Loucy (cell line): ENCODE data around the gene PFN1.

Experiments
- H2AFZ ChIP-seq: fragments of 200-600 bp; sonication (generic); 2 replicates; pipeline ENCODE4 v1.6.0; 2016; ENCODE audit warnings: antibody characterized with exemption, mild to moderate bottlenecking, low read length, moderate library complexity
- H3F3A ChIP-seq: fragments of 200-600 bp; 2 replicates; pipeline ENCODE4 v1.6.0; 2016; ENCODE audit warnings: antibody characterized with exemption, low read depth, mild to moderate bottlenecking
- H3K27me3 ChIP-seq: fragments of 200-600 bp; sonication (generic); 2 replicates; pipeline ENCODE4 v1.6.1; 2014; ENCODE audit warnings: low read length, mild to moderate bottlenecking; ENCODE audit not compliant: insufficient read depth, poor library complexity, severe bottlenecking
- H3K36me3 ChIP-seq: fragments of 200-600 bp; sonication (generic); 2 replicates; pipeline ENCODE4 v1.6.1; 2016; ENCODE audit warnings: low read length; ENCODE audit not compliant: insufficient read depth
- H3K4me1 ChIP-seq: fragments of 200-600 bp; sonication (generic); 2 replicates; pipeline ENCODE4 v1.5.1; 2014; ENCODE audit warnings: low read length, mild to moderate bottlenecking; ENCODE audit not compliant: insufficient read depth, poor library complexity, severe bottlenecking
- H3K4me2 ChIP-seq: fragments of 200-600 bp; sonication (generic); 2 replicates; pipeline ENCODE4 v1.6.0; 2014; ENCODE audit warnings: antibody characterized with exemption, low read length, low read depth, mild to moderate bottlenecking; ENCODE audit not compliant: poor library complexity, severe bottlenecking
- H3K4me3 ChIP-seq: fragments of 200-600 bp; sonication (generic); 2 replicates; pipeline ENCODE4 v1.5.1; 2014; ENCODE audit warnings: low read length, mild to moderate bottlenecking, mixed read lengths; ENCODE audit not compliant: poor library complexity, severe bottlenecking
- H3K79me2 ChIP-seq: fragments of 200-600 bp; sonication (generic); 2 replicates; pipeline ENCODE4 v1.6.1; 2014; ENCODE audit warnings: low read length; ENCODE audit not compliant: insufficient read depth
- H3K9ac ChIP-seq: fragments of 200-600 bp; sonication (generic); 2 replicates; pipeline ENCODE4 v1.6.0; 2014; ENCODE audit warnings: mild to moderate bottlenecking, low read depth, low read length, moderate library complexity; ENCODE audit not compliant: poor library complexity, severe bottlenecking
- H3K9me2 ChIP-seq: fragments of 200-600 bp; sonication (generic); replicated peaks from 2 replicates; pipeline ENCODE4 v1.6.1; 2016; ENCODE audit warnings: low read depth, low read length, mixed read lengths
- H3K9me3 ChIP-seq: fragments of 200-600 bp; sonication (generic); 2 replicates; pipeline ENCODE4 v1.6.1; 2014; ENCODE audit warnings: mild to moderate bottlenecking, antibody characterized with exemption, low read length, low read depth; ENCODE audit not compliant: insufficient read depth
- H4K20me1 ChIP-seq: fragments of 200-600 bp; sonication (generic); 2 replicates; pipeline ENCODE4 v1.6.0; 2014; ENCODE audit warnings: antibody characterized with exemption, low read length, mild to moderate bottlenecking; ENCODE audit not compliant: insufficient read depth, poor library complexity, severe bottlenecking
- CTCF ChIP-seq: fragments of 200-600 bp; sonication (generic); conservative IDR thresholded peaks from 2 replicates; pipeline ENCODE4 v1.5.1; 2014; ENCODE audit warnings: mild to moderate bottlenecking, antibody characterized with exemption, low read length
- EZH2phosphoT487 ChIP-seq: fragments of 200-600 bp; IDR thresholded peaks from 2 replicates; pipeline ENCODE4 v1.6.1; 2018; ENCODE audit warnings: antibody characterized with exemption, mild to moderate bottlenecking, moderate library complexity, borderline replicate concordance

PFN1 gene

GRCh38 chr17:4945944-4946280 is 2.4 kb downstream of the PFN1 start:
- Histone ChIP-seq H2AFZ (no peak overlapping the region), H4K20me1 (peaks cover 71% of the 10 kb centered on the region), H3K9me3 (no peaks in the 10 kb centered on the region), H3K4me3 (peak overlapping the region; percentile 90), H3K9me2 (no peaks in the 10 kb centered on the region), H3K27me3 (peaks cover 14% of the 10 kb centered on the region), H3K4me2 (peak overlapping the region; percentile 96), H3K79me2 (peaks cover 84% of the 10 kb centered on the region), H3K4me1 (peaks cover 58% of the 10 kb centered on the region), H3K36me3 (peaks cover 47% of the 10 kb centered on the region), H3K9ac (peak overlapping the region; percentile 99), H3F3A (peaks cover 44% of the 10 kb centered on the region)
- TF ChIP-seq CTCF, result no peak
- no peak for TF ChIP-seq EZH2phosphoT487

- H3K4me1 ChIP-seq, result peaks cover 55% of the 10 kb centered on the region
Observed at GRCh38 chr17:4945176-4945943, 3.0 kb downstream of the PFN1 start.

GRCh38 chr17:4944554-4945175 is 3.7 kb downstream of the PFN1 start:
- no peaks in the 10 kb centered on the region for H3K9me2 ChIP-seq
- peaks cover 49% of the 10 kb centered on the region for H3F3A ChIP-seq
- H3K4me3 ChIP-seq, result peak overlapping the region; percentile 90
- peaks cover 76% of the 10 kb centered on the region for H4K20me1 ChIP-seq
- H3K36me3 ChIP-seq, result peaks cover 47% of the 10 kb centered on the region
- H3K4me1 ChIP-seq, result peaks cover 52% of the 10 kb centered on the region
- H3K9ac ChIP-seq, result peak overlapping the region; percentile 99
- H3K79me2 ChIP-seq, result peaks cover 80% of the 10 kb centered on the region
- TF ChIP-seq CTCF, result no peak
- TF ChIP-seq EZH2phosphoT487, result no peak
- H2AFZ ChIP-seq, result no peak overlapping the region
- no peaks in the 10 kb centered on the region for H3K9me3 ChIP-seq
- peaks cover 14% of the 10 kb centered on the region for H3K27me3 ChIP-seq
- H3K4me2 ChIP-seq, result peak overlapping the region; percentile 96

More at GRCh38 chr17:4945176-4945943, 3.0 kb downstream of the PFN1 start:
- peaks cover 47% of the 10 kb centered on the region for H3K36me3 ChIP-seq
- no peaks in the 10 kb centered on the region for H3K9me3 ChIP-seq
- peak overlapping the region; percentile 99 for H3K9ac ChIP-seq
- peaks cover 49% of the 10 kb centered on the region for H3F3A ChIP-seq
- no peak overlapping the region for H2AFZ ChIP-seq
- peak overlapping the region; percentile 90 for H3K4me3 ChIP-seq
- H3K79me2 ChIP-seq, result peaks cover 83% of the 10 kb centered on the region
- peaks cover 14% of the 10 kb centered on the region for H3K27me3 ChIP-seq
- peaks cover 76% of the 10 kb centered on the region for H4K20me1 ChIP-seq
- H3K9me2 ChIP-seq, result no peaks in the 10 kb centered on the region
- TF ChIP-seq CTCF, result no peak
- TF ChIP-seq EZH2phosphoT487, result no peak
- peak overlapping the region; percentile 96 for H3K4me2 ChIP-seq
